A549 treated with AZD2906 at 1 μM for 4 hours (cell line): ENCODE measurements around the gene ZNF316. TPM values are rescaled to one million over a fixed set of nuclear protein-coding genes. Genes with fewer than 3 reads are reported as not detected.

Experiments used
- total RNA-seq: library from RNA; stranded (reverse); fragments of 200-300 nt; extraction: Qiagen RNA extraction; gene quantifications from 5 replicates; pipeline ENCODE4 v1.2.3, GENCODE V29; 2022

The ZNF316 gene
- total RNA-seq: 8.4 to 14.7 TPM (median 13.3 TPM) in 5 replicates

DNA sequence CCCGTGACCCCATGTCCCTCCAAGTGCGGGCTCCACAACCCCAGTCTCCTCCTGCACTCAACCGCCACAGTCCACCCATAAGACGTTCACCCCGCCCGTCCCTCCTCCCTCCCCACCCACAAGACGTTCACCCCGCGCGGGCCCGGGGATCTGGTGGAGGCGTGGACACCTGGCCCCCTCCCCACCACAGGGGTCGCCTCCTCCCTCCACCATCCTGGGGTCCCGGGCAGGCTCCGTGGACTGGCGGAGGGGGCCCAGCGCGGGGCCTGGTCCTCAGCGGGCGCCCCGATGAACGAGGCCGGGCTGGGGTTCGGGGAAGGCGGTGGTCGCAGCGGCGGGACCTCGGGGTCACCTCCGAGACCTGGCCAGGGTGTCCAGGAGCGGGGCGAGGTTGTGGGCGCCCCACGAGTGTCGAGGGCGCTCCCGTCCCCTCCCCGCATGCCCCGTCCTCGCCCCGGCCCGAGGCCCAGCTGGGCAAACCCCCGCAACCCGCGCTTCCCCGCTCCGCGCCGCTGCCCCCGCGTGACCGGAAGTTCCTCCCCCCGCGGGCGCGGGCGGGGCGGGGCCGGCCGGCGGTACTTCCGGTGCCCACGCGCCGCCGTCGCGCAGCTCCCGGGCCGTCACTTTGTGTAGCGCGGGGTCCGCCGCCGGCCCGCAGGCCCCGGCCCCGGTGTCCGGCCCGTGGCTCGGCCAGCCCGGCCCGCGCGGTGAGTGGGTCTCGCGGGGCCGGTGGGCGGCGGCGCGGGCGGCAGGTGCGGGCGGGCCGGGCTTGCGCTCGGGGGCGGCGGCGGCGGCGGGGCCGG lies at the start of gene ZNF316:
TSS of gene ZNF316 (plus strand) at position 578 of the 803 bp plus-strand sequence. CDS start 5,092 bp downstream, outside the sequence.

GRCh38 chr7:6589829-6590644 lies 47.1 kb upstream of the ZNF316 start, which contains the start of gene INTS15:
Gene INTS15 (plus strand): TSS chr7:6590021. CDS start chr7:6590284, 263 bp downstream.

GRCh38 chr7:6614953-6615722 lies 22.0 kb upstream of the ZNF316 start, which contains the start of gene ZNF853:
Gene ZNF853 (plus strand): TSS chr7:6615610. CDS start chr7:6616175, 565 bp downstream.

Other genes starting within 250 kb of the ZNF316 start
- gene DAGLB, start 189.4 kb upstream of the ZNF316 start, total RNA-seq: 20.7 to 23.3 TPM (median 23.0 TPM) in 5 replicates
- 116 to 138 TPM (median 136 TPM) in 5 replicates for gene KDELR2, start 153.2 kb upstream of the ZNF316 start, total RNA-seq
- not detected in 5 replicates for gene GRID2IP, start 85.9 kb upstream of the ZNF316 start, total RNA-seq
- gene ZDHHC4, start 59.9 kb upstream of the ZNF316 start, total RNA-seq: 47.2 to 51.2 TPM (median 49.6 TPM) in 5 replicates
- gene INTS15, start 47.3 kb upstream of the ZNF316 start, total RNA-seq: 22.4 to 26.7 TPM (median 24.8 TPM) in 5 replicates
- 1.9 to 2.8 TPM (median 2.5 TPM) in 5 replicates for gene ZNF853, start 21.7 kb upstream of the ZNF316 start, total RNA-seq
- 8.9 to 11.9 TPM (median 10.5 TPM) in 5 replicates for gene ZNF12, start 69.6 kb downstream of the ZNF316 start, total RNA-seq
- 0.06 to 0.08 TPM (median 0.07 TPM) in 3 of 5 replicates, not detected in the others for gene RSPH10B2, start 116.8 kb downstream of the ZNF316 start, total RNA-seq
- 17.3 to 31.9 TPM (median 22.8 TPM) in 5 replicates for gene CCZ1B, start 189.0 kb downstream of the ZNF316 start, total RNA-seq